Measurements from ENCODE around the gene MAP3K14.

The MAP3K14 gene

GRCh38 chr17:45338023-45338781, 21.4 kb upstream of the MAP3K14 start:
- DNase-seq = no peak

DNA sequence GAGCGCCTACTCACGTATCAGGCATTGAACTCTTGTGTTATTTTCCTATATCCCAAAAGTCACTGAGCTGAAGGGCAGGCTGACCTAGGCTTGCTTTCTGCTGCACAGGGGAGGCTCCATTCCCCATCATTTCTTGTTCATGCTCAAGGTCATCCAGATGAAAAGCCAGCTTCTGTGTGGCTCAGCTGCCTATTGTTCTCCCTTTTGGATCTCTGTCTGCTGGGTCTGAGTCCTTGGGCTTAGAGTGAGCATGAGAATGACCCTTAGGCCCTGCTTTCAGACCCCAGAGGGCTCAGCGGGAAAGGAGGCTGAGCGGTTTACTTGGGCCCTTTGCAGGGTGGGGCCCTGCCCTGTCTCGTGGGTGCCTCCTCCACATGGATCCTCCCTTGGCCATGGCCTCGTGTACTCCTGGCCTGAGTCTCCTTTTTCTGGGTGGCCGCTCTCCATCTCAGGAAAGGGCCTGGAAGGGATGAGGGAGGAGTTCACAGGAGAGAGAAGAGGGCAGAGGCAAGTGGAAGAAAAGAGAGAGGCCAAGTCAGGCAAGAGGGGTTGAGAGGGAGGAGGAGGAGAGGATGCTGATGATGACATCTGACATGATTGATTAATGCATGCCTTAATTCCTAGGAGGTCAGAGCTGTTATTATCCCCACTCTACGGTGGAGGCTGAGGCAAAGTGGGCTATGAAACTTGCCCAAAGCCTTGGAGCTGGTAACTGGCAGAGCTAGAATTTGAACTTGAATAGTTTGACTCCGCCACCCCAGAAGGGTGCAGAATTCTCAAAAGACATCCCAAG, 19.8 kb upstream of the MAP3K14 start:
- DNase-seq = no peak

DNA sequence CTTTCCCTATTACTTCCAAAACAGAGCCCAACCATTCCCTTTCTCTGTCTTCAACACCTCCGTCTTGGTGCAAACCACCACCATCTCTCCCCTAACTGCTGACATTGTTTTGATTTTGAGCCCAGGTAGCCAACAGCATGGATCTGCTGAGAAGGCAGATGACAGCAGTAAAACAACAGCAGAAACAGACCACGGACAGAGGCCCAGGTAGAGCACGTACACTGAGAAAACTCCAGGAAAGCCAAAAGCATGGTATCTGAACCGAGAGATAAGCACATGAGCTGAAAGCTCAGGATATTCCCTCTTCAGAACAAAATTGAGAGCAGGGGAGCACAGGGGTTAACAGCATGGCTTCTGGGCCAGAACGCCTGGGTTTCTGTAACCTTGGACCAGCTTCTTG, 18.9 kb upstream of the MAP3K14 start:
- no peak for DNase-seq

DNA sequence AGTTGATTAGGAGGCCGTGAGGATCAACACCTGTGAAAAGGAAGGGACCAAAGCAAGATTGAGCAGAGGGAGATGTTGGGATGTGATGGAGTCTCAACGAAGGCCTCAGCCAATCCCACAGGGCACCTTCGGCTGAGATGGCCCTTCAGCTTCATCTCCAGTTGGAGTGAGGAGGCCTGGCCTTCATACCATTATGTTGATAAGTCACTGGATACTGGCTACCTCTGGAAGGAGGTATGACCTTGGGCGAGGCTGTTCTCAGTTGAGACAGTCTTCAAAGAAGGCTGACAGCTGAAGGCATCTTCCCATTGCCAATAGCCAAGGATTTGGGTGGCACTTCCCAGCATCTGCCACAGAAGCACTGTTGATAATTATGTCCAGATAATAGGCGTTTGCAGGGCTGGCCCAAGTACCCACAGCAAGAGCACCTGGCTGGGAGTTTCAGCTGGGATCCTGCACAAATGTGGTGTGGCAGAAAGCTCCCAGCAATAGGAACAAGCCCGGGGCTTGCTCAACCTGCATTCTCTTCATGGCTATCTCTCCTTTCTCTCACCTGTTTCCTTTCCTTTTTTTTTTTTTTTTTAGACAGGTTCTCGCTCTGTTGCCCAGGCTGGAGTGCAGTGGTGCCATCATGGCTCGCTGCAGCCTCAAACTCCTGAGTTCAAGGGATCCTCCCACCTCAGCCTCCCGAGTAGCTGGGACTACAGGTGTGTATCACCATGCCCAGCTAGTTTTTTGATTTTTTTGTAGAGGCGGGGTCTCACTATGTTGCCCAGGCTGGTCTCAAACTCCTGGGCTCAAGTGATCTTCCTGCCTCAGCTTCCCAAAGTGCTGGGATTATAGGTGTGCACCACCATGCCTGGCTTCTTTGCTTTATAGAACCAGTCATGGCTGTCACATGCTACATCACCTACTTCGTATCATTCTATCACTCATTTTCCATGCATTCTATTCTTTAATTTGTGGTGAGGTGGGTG, 18.2 kb upstream of the MAP3K14 start:
- DNase-seq = no peak

GRCh38 chr17:45334231-45334630, 17.4 kb upstream of the MAP3K14 start:
- DNase-seq = no peak

DNA sequence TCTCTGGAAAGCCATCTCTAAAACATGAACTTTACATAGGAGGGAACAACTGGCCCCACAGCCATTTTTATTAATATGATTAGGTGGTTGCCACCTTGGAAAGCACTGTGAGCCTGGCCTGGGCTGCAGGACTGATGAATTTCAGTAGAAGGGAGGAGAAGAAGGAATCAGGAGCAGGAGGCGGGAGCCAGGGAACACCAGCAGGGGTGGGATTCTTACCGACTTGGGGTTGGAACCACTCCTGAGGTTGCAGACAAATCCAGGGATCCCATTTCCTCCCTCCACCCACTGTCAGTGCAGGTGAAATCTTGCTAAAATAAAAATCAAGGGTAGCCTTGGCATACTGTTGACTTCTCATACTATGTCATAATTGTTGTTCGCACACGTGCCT, 16.9 kb upstream of the MAP3K14 start:
- DNase-seq = no peak

GRCh38 chr17:45332989-45333701, 16.3 kb upstream of the MAP3K14 start:
- no peak for DNase-seq

DNA sequence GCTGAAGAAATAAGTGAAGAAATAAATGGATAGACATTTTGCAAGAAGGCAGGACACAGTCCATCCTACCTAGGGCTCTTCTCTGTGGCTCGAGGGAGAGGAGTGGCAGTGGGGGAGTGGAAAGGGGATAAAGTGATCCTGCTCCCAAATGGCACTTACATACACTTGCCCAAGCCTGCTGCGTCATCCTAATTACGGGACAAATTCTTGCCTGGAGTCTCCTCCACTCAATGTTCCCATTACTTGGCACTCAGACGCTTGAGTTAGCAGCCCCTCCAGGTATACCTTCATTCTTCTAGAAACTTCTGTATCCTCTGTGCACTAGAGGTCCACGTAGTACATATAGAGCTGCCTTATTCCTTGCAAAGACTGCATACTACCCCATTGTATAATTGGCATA, 15.7 kb upstream of the MAP3K14 start:
- no peak for DNase-seq

DNA sequence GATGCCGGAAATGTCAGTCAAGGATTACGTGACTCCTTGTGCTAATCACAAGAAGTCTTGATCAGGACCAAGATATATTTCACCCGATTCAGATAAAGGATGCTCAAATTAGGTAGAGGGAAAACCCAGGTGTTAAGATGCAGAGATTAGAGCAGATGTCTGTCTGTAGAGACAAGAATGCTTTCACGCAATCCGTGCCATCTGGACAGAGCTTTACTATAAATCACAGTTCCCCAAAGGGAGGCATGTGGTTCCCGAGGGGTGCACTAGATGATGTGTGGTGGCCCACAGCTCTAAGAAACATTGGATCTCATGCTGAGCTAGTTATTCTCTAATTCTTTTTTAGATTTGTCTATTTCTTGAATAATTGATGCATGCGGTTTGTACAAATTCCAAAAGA, 9.8 kb upstream of the MAP3K14 start:
- no peak for DNase-seq

GRCh38 chr17:45325810-45326209, 9.0 kb upstream of the MAP3K14 start:
- DNase-seq = no peak

DNA sequence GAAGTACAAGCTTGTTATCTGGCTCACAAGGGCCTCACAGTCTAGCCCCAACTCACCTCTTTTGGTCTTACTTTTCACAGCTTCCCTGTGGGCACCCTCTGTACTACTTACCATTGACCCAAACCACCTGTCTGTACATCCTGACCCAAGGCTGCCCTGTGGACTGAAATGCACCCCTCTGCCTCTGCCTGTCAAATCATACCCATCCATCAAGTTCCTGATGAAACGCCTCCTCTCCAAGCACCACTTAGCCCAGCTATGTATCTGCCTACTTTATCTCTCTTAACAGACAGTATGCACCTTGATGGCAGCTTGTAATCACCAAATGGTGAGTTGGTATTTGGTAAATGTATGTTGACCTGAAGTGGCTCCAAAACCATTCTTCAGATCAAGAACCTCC, 7.5 kb upstream of the MAP3K14 start:
- DNase-seq = no peak

GRCh38 chr17:45322168-45322567, 5.3 kb upstream of the MAP3K14 start:
- no peak for DNase-seq

DNA sequence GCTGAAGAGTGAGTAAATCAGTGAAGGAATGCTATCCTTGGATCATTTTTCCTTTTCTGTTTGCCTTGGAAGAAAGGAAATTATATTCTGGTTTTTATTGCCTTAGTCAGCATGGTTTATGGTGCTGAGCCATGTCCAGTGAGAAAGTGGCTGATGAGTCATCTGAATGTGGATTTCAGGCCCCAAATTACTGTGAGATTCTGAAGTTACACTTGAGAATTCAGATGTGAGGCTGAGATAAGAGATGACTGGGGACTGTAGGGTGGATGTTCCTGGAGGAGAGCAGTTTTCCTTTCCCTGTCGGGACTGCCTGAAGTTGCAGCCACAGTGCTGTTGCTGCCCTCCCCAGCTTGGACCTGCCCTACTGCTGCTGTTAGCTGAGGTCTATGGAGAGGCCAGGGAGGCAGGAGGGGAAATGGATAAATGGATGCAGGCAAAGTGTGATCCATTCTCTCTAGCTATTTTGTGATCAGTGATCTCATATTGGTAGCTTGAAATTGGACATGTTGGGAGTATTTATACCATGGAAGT, 4.2 kb upstream of the MAP3K14 start:
- DNase-seq = no peak

GRCh38 chr17:45320349-45320930, 3.6 kb upstream of the MAP3K14 start:
- no peak for DNase-seq

DNA sequence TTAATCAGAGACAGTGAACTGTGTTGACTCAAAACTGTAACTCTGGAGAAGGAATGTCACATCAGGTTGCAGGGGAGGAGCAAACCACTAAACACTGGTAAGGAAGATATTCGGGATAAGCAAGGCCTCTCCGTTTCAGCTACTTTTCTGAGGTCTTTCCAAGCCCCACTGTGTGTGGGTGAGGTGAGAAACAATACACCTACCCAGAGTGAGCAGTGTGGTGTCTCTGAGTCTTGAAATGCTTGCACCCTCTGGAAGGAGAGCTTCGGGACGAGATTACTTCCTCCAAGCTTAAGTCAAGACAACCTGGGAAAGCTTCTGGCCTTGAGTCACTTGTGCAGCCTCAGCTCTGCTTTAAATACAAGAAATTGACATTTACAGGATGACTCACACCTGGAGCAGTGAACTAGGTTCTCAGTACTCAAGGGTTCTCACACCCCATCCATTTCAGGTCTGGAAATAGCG, 2.5 kb upstream of the MAP3K14 start:
- no peak for DNase-seq

- DNase-seq = no peak
Measured at GRCh38 chr17:45318561-45319230, 1.9 kb upstream of the MAP3K14 start.

- peak; percentile 99 for DNase-seq
Measured at GRCh38 chr17:45317111-45317928, 500 bp upstream of the MAP3K14 start.

- DNase-seq = no peak
Measured at GRCh38 chr17:45315648-45316433, 979 bp downstream of the MAP3K14 start.

All from NCI-H187 treated with DMSO at 0.1 percent for 48 hours (cell line).